Thyroid gland (tissue), 4 donors: ENCODE data around the gene ZMIZ1. TPM values are rescaled to one million over a fixed set of nuclear protein-coding genes. Genes with fewer than 3 reads are reported as not detected.

Experiments
- DNase-seq, 2 donors: peaks; one replicate each; pipeline ENCODE4 v3.0.0-alpha.2; 2019
- H3K27ac ChIP-seq, 3 donors: fragments of 200-600 bp; sonication (generic); 1 replicate in 2 of 3; 2 replicates in 1 of 3; pipeline ENCODE4 v1.5.1; 2016 to 2019; ENCODE audit warnings: mild to moderate bottlenecking in 1 of 3, moderate library complexity in 1 of 3
- H3K27me3 ChIP-seq: fragments of 200-600 bp; sonication (generic); one replicate; pipeline ENCODE4 v1.5.1; 2019
- H3K36me3 ChIP-seq, 2 donors: fragments of 200-600 bp; sonication (generic); one replicate each; pipeline ENCODE4 v1.5.1; 2016 to 2019
- H3K4me1 ChIP-seq, 2 donors: fragments of 200-600 bp; sonication (generic); one replicate each; pipeline ENCODE4 v1.5.1; 2017 to 2019
- H3K4me3 ChIP-seq, 3 donors: fragments of 200-600 bp; sonication (generic); replicated peaks in 1 of 3; 1 replicate in 2 of 3; 2 replicates in 1 of 3; pipeline ENCODE4 v1.5.1; 2016; ENCODE audit warnings: mild to moderate bottlenecking in 1 of 3
- H3K9me3 ChIP-seq: fragments of 200-600 bp; sonication (generic); one replicate; pipeline ENCODE4 v1.5.1; 2017
- CTCF ChIP-seq, 6 experiments: fragments of 200-600 bp in 3 of 6; fragments of 450-650 bp in 3 of 6; sonication (generic) in 3 of 6; IDR thresholded peaks; one replicate each; pipeline ENCODE4 v1.5.1; 2016 to 2019; ENCODE audit warnings: antibody characterized with exemption in 6 of 6, mild to moderate bottlenecking in 2 of 6, inconsistent platforms in 1 of 6, moderate library complexity in 1 of 6
- POLR2A ChIP-seq, 2 donors: fragments of 450-650 bp; IDR thresholded peaks; one replicate each; pipeline ENCODE4 v1.6.1; 2017; ENCODE audit warnings: antibody characterized with exemption in 2 of 2, mild to moderate bottlenecking in 2 of 2, moderate library complexity in 1 of 2
- WGBS, 2 donors: methylation state at CpG; one replicate each; pipeline ENCODE4 v1.1.5; 2017; 5-methylcytosine and 5-hydroxymethylcytosine counted together
- intact Hi-C: fragments of 100-400 bp; cut with DNase I; formaldehyde crosslinking; loops from one replicate; pipeline ENCODE4 v1.15.1; 2023
- total RNA-seq, 4 donors: library from RNA; depleted of rRNA; stranded (reverse); fragments of >200 nt; gene quantifications; one replicate each; pipeline ENCODE4 v1.2.3, GENCODE V29; 2016

ZMIZ1 gene
- total RNA-seq, 4 donors from 2014 or later = 59.9 to 128 (median 94.4) TPM

GRCh38 chr10:79137300-79137756, 68.6 kb downstream of the ZMIZ1 start:
- Histone ChIP-seq H3K27ac (peak overlapping the region in 2 of 3 donors; percentile 66 to 79), H3K4me1 (peaks cover 50 to 68% of the 10 kb centered on the region in 2 donors), H3K27me3 (no peaks in the 10 kb centered on the region), H3K9me3 (no peaks in the 10 kb centered on the region), H3K4me3 (no peak overlapping the region), H3K36me3 (peaks cover 0 to 12% of the 10 kb centered on the region in 2 donors)
- peak; percentile 43 to 54 for DNase-seq
- TF ChIP-seq POLR2A (IDR thresholded peaks at IDR 0.05) = no peak
- no peak for TF ChIP-seq CTCF (IDR thresholded peaks at IDR 0.05)
- intact Hi-C loops = loop anchor here (10.0 kb wide), 1 partner anchor 63 kb away; no protein-coding TSS in a partner anchor
- 31 to 50% methylated on average over 2 to 6 of the region's 8 CpGs for WGBS, 2 donors

GRCh38 chr10:79137826-79138225, 69.1 kb downstream of the ZMIZ1 start:
- Histone ChIP-seq H3K9me3 (no peaks in the 10 kb centered on the region), H3K36me3 (peaks cover 0 to 12% of the 10 kb centered on the region in 2 donors), H3K4me1 (peaks cover 50 to 68% of the 10 kb centered on the region in 2 donors), H3K4me3 (no peak overlapping the region), H3K27me3 (no peaks in the 10 kb centered on the region), H3K27ac (peak overlapping the region; percentile 51 to 79 (median 66))
- no peak for DNase-seq
- WGBS, 2 donors = 36 to 59% methylated on average over 3 to 5 of the region's 13 CpGs
- intact Hi-C loops = loop anchor here (10.0 kb wide), 1 partner anchor 63 kb away; no protein-coding TSS in a partner anchor
- no peak for TF ChIP-seq POLR2A (IDR thresholded peaks at IDR 0.05)
- no peak for TF ChIP-seq CTCF (IDR thresholded peaks at IDR 0.05)

GRCh38 chr10:79138449-79139123, 69.8 kb downstream of the ZMIZ1 start:
- intact Hi-C loops = loop anchor here (10.0 kb wide), 1 partner anchor 64 kb away; no protein-coding TSS in a partner anchor
- Histone ChIP-seq H3K9me3 (no peaks in the 10 kb centered on the region), H3K27ac (peak overlapping the region; percentile 39 to 79 (median 66)), H3K4me1 (peaks cover 50 to 70% of the 10 kb centered on the region in 2 donors), H3K36me3 (peaks cover 0 to 12% of the 10 kb centered on the region in 2 donors), H3K27me3 (no peaks in the 10 kb centered on the region), H3K4me3 (no peak overlapping the region)
- WGBS, 2 donors = 81 to 84% methylated on average over 5 of the region's 5 CpGs
- TF ChIP-seq POLR2A (IDR thresholded peaks at IDR 0.05) (no peak), CTCF (IDR thresholded peaks at IDR 0.05) (no peak)
- no peak for DNase-seq

GRCh38 chr10:79139124-79139835, 70.5 kb downstream of the ZMIZ1 start:
- Histone ChIP-seq H3K4me3 (no peak overlapping the region), H3K27me3 (no peaks in the 10 kb centered on the region), H3K27ac (peak overlapping the region; percentile 39 to 66 (median 58)), H3K4me1 (peaks cover 51 to 77% of the 10 kb centered on the region in 2 donors), H3K36me3 (peaks cover 0 to 12% of the 10 kb centered on the region in 2 donors), H3K9me3 (no peaks in the 10 kb centered on the region)
- 61 to 62% methylated on average over 26 of the region's 26 CpGs for WGBS, 2 donors
- TF ChIP-seq POLR2A (IDR thresholded peaks at IDR 0.05) (no peak), CTCF (IDR thresholded peaks at IDR 0.05) (no peak)
- DNase-seq = no peak
- intact Hi-C loops = loop anchor here (10.0 kb wide), 1 partner anchor 64 kb away; no protein-coding TSS in a partner anchor
